H1 (cell line): ENCODE results near the gene CRTAP. TPM values are rescaled to one million over a fixed set of nuclear protein-coding genes. Genes with fewer than 3 reads are reported as not detected.
A peak's percentile ranks its signal among the peaks of the same experiment; 100 is the strongest.

Experiments used
- CTCF ChIA-PET: fragments of 300-600 bp; sonication (Branson Sonifier 250); formaldehyde crosslinking; loops from one replicate; lab custom pipeline; 2021; ENCODE audit not compliant: partially characterized antibody; lab: Charles Lee
- POLR2A ChIA-PET: fragments of 300-600 bp; sonication (Branson Sonifier 250); formaldehyde crosslinking; loops from one replicate; lab custom pipeline; 2021; ENCODE audit warnings: inconsistent platforms; ENCODE audit not compliant: partially characterized antibody; lab: Charles Lee
- DNase-seq, 2 experiments: peaks; one replicate each; pipeline versions ENCODE4 v3.0.0 to v3.0.0-alpha.2; 2010 to 2022; ENCODE audit warnings: low spot score in 2 of 2, low read depth in 1 of 2, mixed read lengths in 1 of 2
- FAIRE-seq: peaks from 2 replicates; lab custom pipeline; 2011; peaks lifted over from hg19 to GRCh38; lab: Jason Lieb, UNC
- H2AFZ ChIP-seq: 2 replicates; pipeline ENCODE4 v1.8.1; 2012; ENCODE audit warnings: low read length, inconsistent platforms
- H2AK5ac ChIP-seq: 2 replicates; pipeline ENCODE4 v1.6.1; 2013; ENCODE audit warnings: low read depth, low read length
- H2BK120ac ChIP-seq: replicated peaks from 2 replicates; pipeline ENCODE3; 2013; ENCODE audit warnings: low read depth, low read length, inconsistent platforms
- H2BK12ac ChIP-seq: 2 replicates; pipeline ENCODE4 v1.6.1; 2013; ENCODE audit warnings: low read depth, low read length
- H2BK15ac ChIP-seq: 2 replicates; pipeline ENCODE4 v1.6.1; 2013; ENCODE audit warnings: low read length
- H2BK20ac ChIP-seq: 2 replicates; pipeline ENCODE4 v1.6.1; 2013; ENCODE audit warnings: low read length
- H2BK5ac ChIP-seq: 2 replicates; pipeline ENCODE4 v1.6.1; 2013; ENCODE audit warnings: low read depth, low read length
- H3K14ac ChIP-seq: 2 replicates; pipeline ENCODE4 v1.6.1; 2013; ENCODE audit warnings: inconsistent platforms; ENCODE audit not compliant: insufficient read length
- H3K18ac ChIP-seq: 2 replicates; pipeline ENCODE4 v1.6.1; 2013; ENCODE audit warnings: low read length; ENCODE audit errors: extremely low read depth
- H3K23ac ChIP-seq: 2 replicates; pipeline ENCODE4 v1.6.1; 2013; ENCODE audit warnings: inconsistent platforms; ENCODE audit not compliant: insufficient read length
- H3K23me2 ChIP-seq: 2 replicates; pipeline ENCODE4 v1.6.1; 2013; ENCODE audit warnings: low read depth, low read length
- H3K27ac ChIP-seq: 2 replicates; pipeline ENCODE4 v1.6.1; 2011; ENCODE audit warnings: low read depth, low read length, inconsistent platforms
- H3K27me3 ChIP-seq, 4 experiments: replicated peaks in 1 of 4; 1 replicate in 1 of 4; 2 replicates in 3 of 4; pipeline versions ENCODE4 v1.6.1 to v1.8.1; 2011 to 2013; ENCODE audit warnings: low read length in 3 of 4, mild to moderate bottlenecking in 3 of 4, inconsistent platforms in 2 of 4, mixed read lengths in 2 of 4, moderate library complexity in 1 of 4; ENCODE audit not compliant: control insufficient read depth in 3 of 4, insufficient read depth in 3 of 4; ENCODE audit errors: extremely low read depth in 1 of 4
- H3K36me3 ChIP-seq, 4 experiments: 2 replicates each; pipeline versions ENCODE4 v1.6.1 to v1.8.1; 2011 to 2013; ENCODE audit warnings: mild to moderate bottlenecking in 4 of 4, low read length in 3 of 4, moderate library complexity in 2 of 4, control low read depth in 1 of 4, inconsistent platforms in 1 of 4; ENCODE audit not compliant: insufficient read depth in 4 of 4, control insufficient read depth in 2 of 4
- H3K4ac ChIP-seq: replicated peaks from 2 replicates; pipeline ENCODE3; 2013; ENCODE audit warnings: low read length, low read depth, mixed read lengths, inconsistent platforms; ENCODE audit not compliant: insufficient read length
- H3K4me1 ChIP-seq, 4 experiments: replicated peaks in 1 of 4; 1 replicate in 1 of 4; 2 replicates in 3 of 4; pipeline versions ENCODE4 v1.6.1 to v1.8.1; 2011 to 2013; ENCODE audit warnings: low read length in 3 of 4, inconsistent platforms in 2 of 4, mixed read lengths in 1 of 4; ENCODE audit not compliant: insufficient read depth in 4 of 4, control insufficient read depth in 3 of 4
- H3K4me2 ChIP-seq, 2 experiments: 2 replicates each; pipeline versions ENCODE4 v1.6.1 to v1.8.1; 2011 to 2013; ENCODE audit warnings: low read depth in 2 of 2, low read length in 2 of 2, control low read depth in 1 of 2, inconsistent platforms in 1 of 2, mild to moderate bottlenecking in 1 of 2; ENCODE audit not compliant: insufficient read depth in 1 of 2
- H3K4me3 ChIP-seq, 4 experiments: fragments of 200-600, 300-600 bp in 1 of 4; sonication (generic), shearing (Covaris generic), sonication (Bioruptor Twin) in 1 of 4; 2 replicates each; pipeline versions ENCODE4 v1.5.1 to v1.8.1; 2011 to 2016; ENCODE audit warnings: low read length in 4 of 4, low read depth in 3 of 4, control low read depth in 2 of 4, inconsistent platforms in 2 of 4, mild to moderate bottlenecking in 2 of 4, mixed read lengths in 1 of 4, moderate library complexity in 1 of 4; ENCODE audit not compliant: insufficient read depth in 2 of 4; ENCODE audit errors: extremely low read depth in 1 of 4
- H3K56ac ChIP-seq: replicated peaks from 2 replicates; pipeline ENCODE3; 2013; ENCODE audit warnings: low read depth, mild to moderate bottlenecking, mixed read lengths, low read length, inconsistent platforms; ENCODE audit not compliant: insufficient read length
- H3K79me1 ChIP-seq: 2 replicates; pipeline ENCODE4 v1.6.1; 2013; ENCODE audit warnings: low read depth, low read length, control low read depth
- H3K79me2 ChIP-seq, 2 experiments: 2 replicates each; pipeline versions ENCODE4 v1.6.1 to v1.8.1; 2012 to 2013; ENCODE audit warnings: low read length in 2 of 2, mild to moderate bottlenecking in 2 of 2, inconsistent platforms in 1 of 2; ENCODE audit not compliant: insufficient read depth in 2 of 2, control insufficient read depth in 1 of 2
- H3K9ac ChIP-seq, 4 experiments: replicated peaks in 1 of 4; 1 replicate in 1 of 4; 2 replicates in 3 of 4; pipeline versions ENCODE4 v1.6.1 to v1.8.1; 2011 to 2013; ENCODE audit warnings: low read depth in 3 of 4, low read length in 3 of 4, control low read depth in 2 of 4, mild to moderate bottlenecking in 2 of 4, moderate library complexity in 2 of 4, inconsistent platforms in 1 of 4; ENCODE audit errors: extremely low read depth in 1 of 4
- H3K9me3 ChIP-seq, 2 experiments: 2 replicates each; pipeline versions ENCODE4 v1.6.1 to v1.8.1; 2012 to 2013; ENCODE audit warnings: mild to moderate bottlenecking in 2 of 2, moderate library complexity in 2 of 2, control low read depth in 1 of 2, inconsistent platforms in 1 of 2, low read depth in 1 of 2, low read length in 1 of 2, mixed read lengths in 1 of 2; ENCODE audit not compliant: insufficient read depth in 2 of 2
- H4K20me1 ChIP-seq, 2 experiments: replicated peaks in 1 of 2; 2 replicates each; pipeline versions ENCODE3 to v1.8.1; 2011 to 2013; ENCODE audit warnings: inconsistent platforms in 2 of 2, low read length in 2 of 2, mild to moderate bottlenecking in 1 of 2; ENCODE audit not compliant: insufficient read depth in 2 of 2, control insufficient read depth in 1 of 2
- H4K5ac ChIP-seq: 2 replicates; pipeline ENCODE4 v1.6.1; 2013; ENCODE audit warnings: low read length, low read depth, mixed read lengths, inconsistent platforms; ENCODE audit not compliant: insufficient read length
- H4K8ac ChIP-seq: 2 replicates; pipeline ENCODE4 v1.8.0; 2013; ENCODE audit warnings: mild to moderate bottlenecking, moderate library complexity, low read length, inconsistent platforms; ENCODE audit not compliant: insufficient read depth; ENCODE audit errors: extremely low read depth
- H4K91ac ChIP-seq: replicated peaks from 2 replicates; pipeline ENCODE3; 2013; ENCODE audit warnings: low read length, mixed read lengths, inconsistent platforms; ENCODE audit not compliant: insufficient read length
- EZH2 ChIP-seq: fragments of 200-600 bp; sonication (generic); IDR thresholded peaks from 2 replicates; pipeline ENCODE4 v1.7.1; 2012; ENCODE audit warnings: low read depth, mild to moderate bottlenecking, moderate library complexity, low read length, inconsistent platforms; ENCODE audit not compliant: severe bottlenecking
- KDM1A ChIP-seq: fragments of 200-600, 300-600 bp; sonication (generic); IDR thresholded peaks from 2 replicates; pipeline ENCODE4 v1.7.1; 2016; ENCODE audit warnings: mild to moderate bottlenecking, low read length, borderline replicate concordance
- NANOG ChIP-seq: IDR thresholded peaks from 2 replicates; pipeline ENCODE4 v1.6.1; 2011; ENCODE audit warnings: low read length, low read depth, mild to moderate bottlenecking, inconsistent platforms; ENCODE audit not compliant: insufficient read depth, poor library complexity, severe bottlenecking
- POLR2A ChIP-seq, 2 experiments: IDR thresholded peaks; 1 replicate in 1 of 2; 2 replicates in 1 of 2; pipeline ENCODE4 v1.6.1; 2011; ENCODE audit warnings: low read depth in 2 of 2, low read length in 2 of 2, mild to moderate bottlenecking in 2 of 2; ENCODE audit errors: control extremely low read depth in 1 of 2
- RBBP5 ChIP-seq: IDR thresholded peaks from 2 replicates; pipeline ENCODE4 v1.7.1; 2012; ENCODE audit warnings: low read depth, mild to moderate bottlenecking, inconsistent platforms, low read length, moderate library complexity, borderline replicate concordance
- SAP30 ChIP-seq: fragments of 300-600 bp; sonication (generic); IDR thresholded peaks from 2 replicates; pipeline ENCODE4 v1.7.1; 2012; ENCODE audit warnings: low read length, moderate library complexity, mild to moderate bottlenecking, inconsistent platforms; ENCODE audit not compliant: insufficient read depth, insufficient replicate concordance
- SIN3A ChIP-seq, 2 experiments: IDR thresholded peaks in 1 of 2; conservative IDR thresholded peaks in 1 of 2; 2 replicates each; pipeline ENCODE4 v1.6.1; 2011 to 2012; ENCODE audit warnings: low read length in 2 of 2, improper control_type of control experiment in 1 of 2, low read depth in 1 of 2, mild to moderate bottlenecking in 1 of 2
- SP1 ChIP-seq: IDR thresholded peaks from 2 replicates; pipeline ENCODE4 v1.6.1; 2011; ENCODE audit warnings: low read depth, low read length
- SRF ChIP-seq: IDR thresholded peaks from 2 replicates; pipeline ENCODE4 v1.6.1; 2011; ENCODE audit warnings: mild to moderate bottlenecking, low read depth, low read length, moderate library complexity
- TAF7 ChIP-seq: optimal IDR thresholded peaks from 2 replicates; pipeline ENCODE3; 2011; ENCODE audit warnings: low read depth, mild to moderate bottlenecking, inconsistent platforms, low read length, moderate library complexity, borderline replicate concordance
- TBP ChIP-seq: IDR thresholded peaks from 2 replicates; pipeline ENCODE4 v1.6.1; 2011; ENCODE audit warnings: low read depth, low read length, improper control_type of control experiment
- TCF12 ChIP-seq: IDR thresholded peaks from 2 replicates; pipeline ENCODE4 v1.6.1; 2011; ENCODE audit warnings: low read depth, mild to moderate bottlenecking, low read length
- YY1 ChIP-seq: IDR thresholded peaks from 2 replicates; pipeline ENCODE4 v1.6.1; 2011; ENCODE audit warnings: low read depth, mild to moderate bottlenecking, low read length
- WGBS, 2 experiments: shearing (Covaris generic) in 1 of 2; methylation state at CpG; one replicate each; pipeline versions ENCODE4 v1.1.6 to v1.1.7; 2013 to 2015; ENCODE audit warnings: low lambda C conversion rate in 2 of 2, mixed read lengths in 2 of 2, inconsistent platforms in 1 of 2, low coverage in 1 of 2, missing lambda C conversion rate in 1 of 2; ENCODE audit not compliant: insufficient replicate concordance in 2 of 2, insufficient coverage in 1 of 2, insufficient read length in 1 of 2; ENCODE audit errors: extremely low coverage in 1 of 2, missing lambda C conversion rate in 1 of 2; 5-methylcytosine and 5-hydroxymethylcytosine counted together
- polyA plus RNA-seq, 7 experiments: library from polyadenylated mRNA; depleted of rRNA in 3 of 7; stranded (reverse) in 5 of 7; unstranded in 2 of 7; fragments of >200 nt in 5 of 7; fragments of 200-250 nt in 2 of 7; gene quantifications; 1 replicate in 5 of 7; 2 replicates in 1 of 7; 4 replicates in 1 of 7; pipeline versions ENCODE4 v1.2.1 to v1.2.3, GENCODE V29; 2011 to 2013; ENCODE audit warnings: missing spikeins in 2 of 7, mixed read lengths in 2 of 7
- total RNA-seq: library from RNA; stranded (reverse); fragmentation: NEBNext Ultra II Directional; extraction: Animal tissue kit (Norgen Biotek cat#: 25700); gene quantifications from 2 replicates; pipeline ENCODE4 v1.2.1, GENCODE V29; 2021
- TF ChIP-seq, protein P1 (sequence below): IDR thresholded peaks from 2 replicates; pipeline ENCODE4 v1.6.1; 2011; ENCODE audit warnings: low read depth, mild to moderate bottlenecking, low read length; ENCODE audit not compliant: insufficient read depth

CRTAP gene
- total and polyA plus RNA-seq, 2 of the 8 experiments (the other 6 are each of a cell fraction or from before 2014, with no cell fraction given): 159 to 188 TPM

DNA sequence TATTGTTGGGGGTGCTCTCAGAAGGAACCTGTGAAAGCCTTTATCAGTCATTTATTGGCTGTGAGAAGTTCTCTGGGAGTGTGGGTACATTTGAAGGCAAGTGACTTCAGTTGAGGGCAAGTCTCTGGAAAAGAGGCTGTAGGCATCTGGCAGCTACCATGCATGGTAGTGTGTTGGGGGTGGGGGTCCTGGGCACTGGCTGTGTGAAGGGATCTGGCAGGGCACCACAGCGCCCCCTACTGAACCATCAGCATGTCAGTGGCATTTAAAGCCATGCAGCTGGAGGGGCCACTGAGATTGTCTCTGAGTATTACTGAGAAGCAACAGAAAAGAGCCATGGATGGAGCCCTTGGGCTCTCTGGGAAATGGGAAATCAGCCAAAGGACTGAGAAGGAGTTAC is 30.6 kb downstream of the CRTAP start:
- H3K79me2 ChIP-seq: no peaks in the 10 kb centered on the region
- H3K27me3 ChIP-seq: no peaks in the 10 kb centered on the region
- H2BK15ac ChIP-seq: no peak overlapping the region
- H2AK5ac ChIP-seq: no peak overlapping the region
- no peak overlapping the region for H3K9ac ChIP-seq
- peaks cover 0 to 3% (median 0%) of the 10 kb centered on the region in 4 experiments; a peak in 3 of 8 replicates for H3K36me3 ChIP-seq
- H2BK12ac ChIP-seq: no peak overlapping the region
- no peaks in the 10 kb centered on the region for H3K79me1 ChIP-seq
- H3K18ac ChIP-seq: no peak overlapping the region
- ChIA-PET CTCF (interaction anchor here (0.6 to 5.6 kb wide), 34 partner anchors 8 to 710 kb away, joined by 3 to 43 read pairs (median 4); no protein-coding TSS in a partner anchor), POLR2A (interaction anchor here (1.3 kb wide), 1 partner anchor 214 kb away, joined by 3 read pairs; no protein-coding TSS in a partner anchor)
- no peak overlapping the region for H4K8ac ChIP-seq
- no peak overlapping the region for H2AFZ ChIP-seq
- H3K14ac ChIP-seq: no peak overlapping the region
- 21% methylated on average over 1 of the region's 1 CpG; no CpG with 5 or more reads in 1 of the 2 experiments for WGBS, 2 experiments
- H3K23me2 ChIP-seq: no peaks in the 10 kb centered on the region
- H3K4me1 ChIP-seq: no peaks in the 10 kb centered on the region
- no peak overlapping the region for H3K56ac ChIP-seq
- H3K4me2 ChIP-seq: no peak overlapping the region
- no peak overlapping the region for H3K27ac ChIP-seq
- no peak overlapping the region for H4K5ac ChIP-seq
- DNase-seq: peak; percentile 27 to 81
- H3K4ac ChIP-seq: no peak overlapping the region
- H2BK120ac ChIP-seq: no peak overlapping the region
- FAIRE-seq: no peak
- no peak overlapping the region for H2BK20ac ChIP-seq
- H4K91ac ChIP-seq: no peak overlapping the region
- no peak overlapping the region for H3K4me3 ChIP-seq
- H3K9me3 ChIP-seq: no peaks in the 10 kb centered on the region
- H4K20me1 ChIP-seq: no peaks in the 10 kb centered on the region
- H2BK5ac ChIP-seq: no peak overlapping the region
- H3K23ac ChIP-seq: no peak overlapping the region
- TF ChIP-seq SAP30 (no peak), KDM1A (no peak), SRF (no peak), EZH2 (no peak), YY1 (peak; percentile 57; the same call in 1 of the 2 replicates), TAF7 (no peak), SIN3A (conservative IDR thresholded peaks at IDR 0.05 in 1 of 2, IDR thresholded peaks at IDR 0.05 in 1 of 2; ENCODE audit: low read depth in 1 of 2, low read length in 2 of 2) (no peak), TBP (no peak), RBBP5 (no peak), POLR2A (IDR thresholded peaks at IDR 0.05; ENCODE audit: control extremely low read depth in 1 of 2, low read depth in 2 of 2, low read length in 2 of 2) (no peak), TCF12 (no peak), SP1 (no peak), NANOG (peak; percentile 66)
- TF ChIP-seq, protein P1, sequence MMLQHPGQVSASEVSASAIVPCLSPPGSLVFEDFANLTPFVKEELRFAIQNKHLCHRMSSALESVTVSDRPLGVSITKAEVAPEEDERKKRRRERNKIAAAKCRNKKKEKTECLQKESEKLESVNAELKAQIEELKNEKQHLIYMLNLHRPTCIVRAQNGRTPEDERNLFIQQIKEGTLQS: no peak
